H9 (cell line): Measurements from ENCODE around the gene TNFRSF21. TPM values are rescaled to one million over a fixed set of nuclear protein-coding genes. Genes with fewer than 3 reads are reported as not detected.
A peak's percentile ranks its signal among the peaks of the same experiment; 100 is the strongest.

Experiments used
- DNase-seq: peaks from one replicate; pipeline ENCODE4 v3.0.0-alpha.2; 2017
- H2AFZ ChIP-seq: one replicate; pipeline ENCODE4 v1.6.1; 2013; ENCODE audit warnings: mild to moderate bottlenecking, low read length, control low read depth, moderate library complexity
- H2AK5ac ChIP-seq: 2 replicates; pipeline ENCODE4 v1.6.1; 2013; ENCODE audit warnings: low read length, control low read depth, mixed read lengths; ENCODE audit not compliant: insufficient read length
- H2BK120ac ChIP-seq: one replicate; pipeline ENCODE4 v1.6.1; 2013; ENCODE audit warnings: low read depth, mild to moderate bottlenecking, low read length, control low read depth, inconsistent platforms; ENCODE audit not compliant: poor library complexity, severe bottlenecking
- H2BK12ac ChIP-seq: 2 replicates; pipeline ENCODE4 v1.6.1; 2013; ENCODE audit warnings: low read length, control low read depth, mixed read lengths, low read depth; ENCODE audit not compliant: insufficient read length
- H2BK15ac ChIP-seq: 2 replicates; pipeline ENCODE4 v1.6.1; 2013; ENCODE audit warnings: low read depth, low read length, control low read depth
- H2BK20ac ChIP-seq: one replicate; pipeline ENCODE4 v1.6.1; 2013; ENCODE audit warnings: low read depth, mild to moderate bottlenecking, low read length, control low read depth, inconsistent platforms; ENCODE audit not compliant: poor library complexity, severe bottlenecking
- H2BK5ac ChIP-seq: 2 replicates; pipeline ENCODE4 v1.6.1; 2013; ENCODE audit warnings: low read length, control low read depth, mixed read lengths; ENCODE audit not compliant: insufficient read length
- H3K14ac ChIP-seq: 2 replicates; pipeline ENCODE4 v1.6.1; 2013; ENCODE audit warnings: low read length, control low read depth; ENCODE audit not compliant: insufficient read depth
- H3K18ac ChIP-seq: 2 replicates; pipeline ENCODE4 v1.6.1; 2013; ENCODE audit warnings: low read depth, mild to moderate bottlenecking, mixed read lengths, low read length, control low read depth; ENCODE audit not compliant: insufficient read length
- H3K23ac ChIP-seq: 2 replicates; pipeline ENCODE4 v1.6.1; 2013; ENCODE audit warnings: low read length, control low read depth, mixed read lengths, low read depth; ENCODE audit not compliant: insufficient read length
- H3K23me2 ChIP-seq: 2 replicates; pipeline ENCODE4 v1.6.1; 2013; ENCODE audit warnings: low read depth, mild to moderate bottlenecking, mixed read lengths, low read length, control low read depth; ENCODE audit not compliant: insufficient read length, poor library complexity, severe bottlenecking
- H3K27ac ChIP-seq: 2 replicates; pipeline ENCODE4 v1.5.1; 2013; ENCODE audit warnings: low read length, control low read depth, mixed read lengths, low read depth; ENCODE audit not compliant: insufficient read length
- H3K27me3 ChIP-seq: 2 replicates; pipeline ENCODE4 v1.6.1; 2013; ENCODE audit warnings: low read length, control low read depth, inconsistent platforms; ENCODE audit not compliant: insufficient read depth
- H3K4ac ChIP-seq: 2 replicates; pipeline ENCODE4 v1.6.1; 2013; ENCODE audit warnings: low read depth, mild to moderate bottlenecking, control low read depth, inconsistent platforms, low read length, moderate library complexity
- H3K4me1 ChIP-seq: 2 replicates; pipeline ENCODE4 v1.6.1; 2013; ENCODE audit warnings: low read length, control low read depth, inconsistent platforms; ENCODE audit not compliant: insufficient read depth
- H3K4me2 ChIP-seq: 2 replicates; pipeline ENCODE4 v1.6.1; 2013; ENCODE audit warnings: low read length, control low read depth, mixed read lengths; ENCODE audit not compliant: insufficient read length, insufficient read depth
- H3K56ac ChIP-seq: 2 replicates; pipeline ENCODE4 v1.6.1; 2013; ENCODE audit warnings: low read depth, mild to moderate bottlenecking, mixed read lengths, low read length, control low read depth; ENCODE audit not compliant: insufficient read length
- H3K79me1 ChIP-seq: 2 replicates; pipeline ENCODE4 v1.6.1; 2013; ENCODE audit warnings: low read depth, mild to moderate bottlenecking, moderate library complexity, low read length, control low read depth, inconsistent platforms; ENCODE audit not compliant: insufficient read depth, poor library complexity, severe bottlenecking
- H3K79me2 ChIP-seq: 2 replicates; pipeline ENCODE4 v1.6.1; 2013; ENCODE audit warnings: low read length, control low read depth, inconsistent platforms; ENCODE audit not compliant: insufficient read depth
- H3K9ac ChIP-seq: 2 replicates; pipeline ENCODE4 v1.6.1; 2013; ENCODE audit warnings: low read length, control low read depth, mixed read lengths; ENCODE audit not compliant: insufficient read length; ENCODE audit errors: extremely low read depth
- H3K9me3 ChIP-seq: one replicate; pipeline ENCODE4 v1.6.1; 2013; ENCODE audit warnings: low read depth, low read length, inconsistent platforms; ENCODE audit not compliant: control insufficient read depth
- H3T11ph ChIP-seq: one replicate; pipeline ENCODE4 v1.6.1; 2013; ENCODE audit warnings: mild to moderate bottlenecking, low read length, control low read depth, inconsistent platforms
- H4K20me1 ChIP-seq: one replicate; pipeline ENCODE4 v1.6.1; 2013; ENCODE audit not compliant: control insufficient read depth, insufficient read length, insufficient read depth
- H4K5ac ChIP-seq: 2 replicates; pipeline ENCODE4 v1.6.1; 2013; ENCODE audit warnings: low read depth, mild to moderate bottlenecking, mixed read lengths, low read length, control low read depth; ENCODE audit not compliant: insufficient read length
- H4K8ac ChIP-seq: replicated peaks from 2 replicates; pipeline ENCODE4 v1.6.1; 2013; ENCODE audit warnings: low read length, control low read depth, mixed read lengths, low read depth; ENCODE audit not compliant: insufficient read length
- H4K91ac ChIP-seq: 2 replicates; pipeline ENCODE4 v1.6.1; 2013; ENCODE audit warnings: low read depth, mild to moderate bottlenecking, moderate library complexity, mixed read lengths, low read length, control low read depth; ENCODE audit not compliant: insufficient read length
- H3K27ac Mint-ChIP-seq, 3 experiments: 2 replicates in 2 of 3; 3 replicates in 1 of 3; pipeline ENCODE4 v1.8.0; 2020 to 2021; ENCODE audit warnings: mixed read lengths in 3 of 3, mild to moderate bottlenecking in 1 of 3, moderate library complexity in 1 of 3
- H3K27me3 Mint-ChIP-seq: 2 replicates; pipeline ENCODE4 v1.8.0; 2021; ENCODE audit warnings: low read depth, mild to moderate bottlenecking, moderate library complexity, mixed read lengths
- H3K36me3 Mint-ChIP-seq, 3 experiments: 2 replicates in 2 of 3; 3 replicates in 1 of 3; pipeline ENCODE4 v1.8.0; 2020 to 2021; ENCODE audit warnings: low read depth in 3 of 3, mixed read lengths in 3 of 3; ENCODE audit not compliant: insufficient read depth in 1 of 3
- H3K4me1 Mint-ChIP-seq, 2 experiments: 2 replicates each; pipeline ENCODE4 v1.8.0; 2020; ENCODE audit warnings: mixed read lengths in 2 of 2
- H3K4me3 Mint-ChIP-seq, 2 experiments: 2 replicates in 1 of 2; 3 replicates in 1 of 2; pipeline ENCODE4 v1.8.0; 2020 to 2021; ENCODE audit warnings: mild to moderate bottlenecking in 2 of 2, mixed read lengths in 2 of 2, moderate library complexity in 1 of 2
- H3K9me3 Mint-ChIP-seq, 2 experiments: 2 replicates in 1 of 2; 3 replicates in 1 of 2; pipeline ENCODE4 v1.8.0; 2020; ENCODE audit warnings: mild to moderate bottlenecking in 2 of 2, mixed read lengths in 2 of 2, moderate library complexity in 1 of 2
- WGBS: extraction: QIAGEN DNeasy Blood & Tissue Kit; methylation state at CpG from one replicate; pipeline ENCODE4 v1.1.7; 2013; ENCODE audit warnings: missing lambda C conversion rate, low lambda C conversion rate, mixed read lengths; ENCODE audit not compliant: insufficient read length; ENCODE audit errors: extremely low coverage; 5-methylcytosine and 5-hydroxymethylcytosine counted together
- total RNA-seq: library from RNA; stranded (reverse); gene quantifications from 2 replicates; pipeline ENCODE4 v1.2.1, GENCODE V29; 2021
- TF ChIP-seq, protein P1 (sequence below): fragments of 200-600 bp; sonication (generic); conservative IDR thresholded peaks from 3 replicates; pipeline ENCODE4 v1.8.0; 2021; ENCODE audit warnings: antibody characterized with exemption, mild to moderate bottlenecking

The TNFRSF21 gene
- total RNA-seq, 1 experiment from 2014 or later = 39.1 TPM

- no peaks in the 10 kb centered on the region for H3K27me3 Mint-ChIP-seq
- Histone ChIP-seq H3K23ac (no peak overlapping the region), H3T11ph (no peak overlapping the region), H3K27me3 (no peaks in the 10 kb centered on the region), H3K4ac (no peak overlapping the region), H2BK120ac (no peak overlapping the region), H3K9ac (no peak overlapping the region), H2BK20ac (no peak overlapping the region), H3K79me1 (no peaks in the 10 kb centered on the region), H4K20me1 (peaks cover 2% of the 10 kb centered on the region), H2AFZ (no peak overlapping the region), H3K4me1 (peaks cover 2% of the 10 kb centered on the region; the same call in 1 of the 2 replicates), H3K27ac (no peak overlapping the region), H4K91ac (no peak overlapping the region), H3K79me2 (peaks cover 8% of the 10 kb centered on the region; the same call in 1 of the 2 replicates), H3K4me2 (no peak overlapping the region), H3K14ac (no peak overlapping the region), H4K5ac (no peak overlapping the region), H3K18ac (no peak overlapping the region), H3K23me2 (no peaks in the 10 kb centered on the region), H2BK12ac (no peak overlapping the region), H2AK5ac (no peak overlapping the region), H3K56ac (no peak overlapping the region), H4K8ac (no peak overlapping the region), H2BK15ac (no peak overlapping the region), H3K9me3 (no peaks in the 10 kb centered on the region), H2BK5ac (no peak overlapping the region)
- no peak overlapping the region for H3K4me3 Mint-ChIP-seq
- H3K27ac Mint-ChIP-seq = peak overlapping the region in 1 of 3 experiments; percentile 23; a peak in 1 of 7 replicates
- peaks cover 15 to 34% (median 22%) of the 10 kb centered on the region in 3 experiments for H3K36me3 Mint-ChIP-seq
- no peaks in the 10 kb centered on the region for H3K9me3 Mint-ChIP-seq
- TF ChIP-seq, protein P1, sequence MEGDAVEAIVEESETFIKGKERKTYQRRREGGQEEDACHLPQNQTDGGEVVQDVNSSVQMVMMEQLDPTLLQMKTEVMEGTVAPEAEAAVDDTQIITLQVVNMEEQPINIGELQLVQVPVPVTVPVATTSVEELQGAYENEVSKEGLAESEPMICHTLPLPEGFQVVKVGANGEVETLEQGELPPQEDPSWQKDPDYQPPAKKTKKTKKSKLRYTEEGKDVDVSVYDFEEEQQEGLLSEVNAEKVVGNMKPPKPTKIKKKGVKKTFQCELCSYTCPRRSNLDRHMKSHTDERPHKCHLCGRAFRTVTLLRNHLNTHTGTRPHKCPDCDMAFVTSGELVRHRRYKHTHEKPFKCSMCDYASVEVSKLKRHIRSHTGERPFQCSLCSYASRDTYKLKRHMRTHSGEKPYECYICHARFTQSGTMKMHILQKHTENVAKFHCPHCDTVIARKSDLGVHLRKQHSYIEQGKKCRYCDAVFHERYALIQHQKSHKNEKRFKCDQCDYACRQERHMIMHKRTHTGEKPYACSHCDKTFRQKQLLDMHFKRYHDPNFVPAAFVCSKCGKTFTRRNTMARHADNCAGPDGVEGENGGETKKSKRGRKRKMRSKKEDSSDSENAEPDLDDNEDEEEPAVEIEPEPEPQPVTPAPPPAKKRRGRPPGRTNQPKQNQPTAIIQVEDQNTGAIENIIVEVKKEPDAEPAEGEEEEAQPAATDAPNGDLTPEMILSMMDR = no peak
- peaks cover 6 to 9% of the 10 kb centered on the region in 2 experiments for H3K4me1 Mint-ChIP-seq
- no CpG with 5 or more reads among the region's 4 CpGs for WGBS
- DNase-seq = no peak
Observed at GRCh38 chr6:47260021-47260420, 49.7 kb downstream of the TNFRSF21 start.
